Stimulated activated CD8-positive, alpha-beta memory T cell treated with anti-CD3 and anti-CD28 coated beads, Interleukin-4, amount 100 ng/mL, for 1 hour (primary cell): ENCODE results near the gene FHAD1.

Source experiments
- DNase-seq, 2 donors: peaks; one replicate each; pipeline ENCODE4 v3.0.0-alpha.2; 2020; ENCODE audit warnings: low read depth in 2 of 2, low spot score in 1 of 2

FHAD1 gene

GRCh38 chr1:15343729-15344128 lies 96.7 kb downstream of the FHAD1 start:
- no peak for DNase-seq

- no peak for DNase-seq
Observed at GRCh38 chr1:15344380-15344779, 97.4 kb downstream of the FHAD1 start.

- DNase-seq = no peak
Observed at GRCh38 chr1:15344800-15345704, 98.0 kb downstream of the FHAD1 start.

- DNase-seq = peak; percentile 46 to 49
Observed at GRCh38 chr1:15345705-15346345, 98.8 kb downstream of the FHAD1 start.

- no peak for DNase-seq
Observed at GRCh38 chr1:15346346-15347030, 99.5 kb downstream of the FHAD1 start.

- no peak for DNase-seq
Observed at GRCh38 chr1:15347182-15347581, 100.2 kb downstream of the FHAD1 start.

GRCh38 chr1:15348648-15349047 lies 101.6 kb downstream of the FHAD1 start:
- no peak for DNase-seq

- no peak for DNase-seq
Observed at GRCh38 chr1:15349133-15349532, 102.1 kb downstream of the FHAD1 start.

GRCh38 chr1:15350151-15350550 lies 103.1 kb downstream of the FHAD1 start:
- DNase-seq = no peak

- no peak for DNase-seq
Observed at GRCh38 chr1:15350551-15351200, 103.7 kb downstream of the FHAD1 start.

- no peak for DNase-seq
Observed at GRCh38 chr1:15351310-15351709, 104.3 kb downstream of the FHAD1 start.

GRCh38 chr1:15352128-15352957 lies 105.3 kb downstream of the FHAD1 start:
- DNase-seq = peak; percentile 20 to 21

GRCh38 chr1:15353839-15354579 lies 107.0 kb downstream of the FHAD1 start:
- DNase-seq = no peak

GRCh38 chr1:15354580-15354965 lies 107.5 kb downstream of the FHAD1 start:
- no peak for DNase-seq

- no peak for DNase-seq
Observed at GRCh38 chr1:15355968-15356625, 109.1 kb downstream of the FHAD1 start.

GRCh38 chr1:15357612-15358207 lies 110.7 kb downstream of the FHAD1 start:
- no peak for DNase-seq

GRCh38 chr1:15358565-15359133 lies 111.6 kb downstream of the FHAD1 start:
- no peak for DNase-seq

GRCh38 chr1:15360700-15361099 lies 113.7 kb downstream of the FHAD1 start:
- no peak for DNase-seq
